HG02938 (cell line): ENCODE measurements around the gene PPM1E.
A peak's percentile ranks its signal among the peaks of the same experiment; 100 is the strongest.
"Not testable (repeated sequence)": the region's sequence is repeated elsewhere in the genome, so short reads cannot be mapped to it uniquely, and the experiment has no call there.

Source experiments
- ATAC-seq: cut with Tn5 transposase; IDR thresholded peaks from one replicate; pipeline ENCODE4 v1.9.1; 2021; ENCODE audit warnings: mild to moderate bottlenecking, moderate library complexity; ENCODE audit not compliant: unreplicated experiment

The PPM1E gene

DNA sequence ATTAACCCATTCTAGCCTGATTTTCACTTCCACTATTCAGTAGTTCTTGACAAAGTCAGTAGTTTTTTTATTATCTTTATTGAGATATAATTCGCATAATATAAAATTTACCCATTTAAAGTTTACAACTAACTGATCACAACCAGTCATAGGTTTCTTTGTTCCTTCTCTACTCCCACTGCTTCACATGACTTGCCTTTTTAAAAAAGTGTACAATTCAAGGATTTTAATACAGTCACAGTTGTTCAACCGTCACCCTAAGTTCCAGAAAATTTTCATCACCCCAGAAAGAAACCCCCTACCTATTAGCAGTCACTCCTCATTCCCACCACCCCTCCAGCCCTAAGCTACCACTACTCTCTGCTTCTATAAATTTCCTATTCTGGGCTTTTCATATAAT, 188.5 kb downstream of the PPM1E start:
- no peak for ATAC-seq

DNA sequence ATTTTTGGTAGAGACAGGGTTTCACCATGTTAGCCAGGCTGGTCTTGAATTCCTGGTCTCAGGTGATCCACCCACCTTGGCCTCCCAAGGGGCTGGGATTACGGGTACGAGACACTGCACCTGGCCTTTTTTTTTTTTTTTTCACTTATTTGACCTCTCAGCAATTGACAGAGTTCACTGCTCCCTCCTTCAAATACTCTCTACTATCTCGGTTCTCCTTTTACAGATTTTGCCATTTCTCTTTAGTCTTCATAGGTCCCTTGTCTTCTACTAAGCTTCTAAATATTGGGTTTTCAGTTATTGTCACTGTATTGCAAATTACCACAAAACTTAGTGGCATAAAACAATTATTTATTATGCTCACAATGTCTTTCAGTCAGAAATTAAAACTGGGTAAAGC, 191.8 kb downstream of the PPM1E start:
- ATAC-seq, result no peak

DNA sequence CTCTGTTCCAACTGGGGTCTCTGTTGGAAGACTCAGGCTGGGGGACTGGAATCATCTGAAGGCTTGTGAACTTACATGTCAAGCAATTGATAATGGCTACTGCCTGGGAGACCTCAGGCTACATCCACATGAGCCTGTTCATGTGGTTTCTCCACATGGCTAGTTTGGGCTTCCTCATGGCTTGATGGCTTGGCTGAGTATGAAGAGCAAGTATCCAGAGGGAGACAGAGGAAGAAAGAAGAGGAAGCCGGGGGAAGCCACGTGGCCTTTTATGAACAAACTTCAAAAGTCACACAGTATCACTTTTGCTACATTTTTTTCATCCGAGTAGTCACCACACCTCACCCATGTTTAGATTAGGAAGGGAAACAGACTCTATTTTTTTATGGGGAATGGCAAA, 192.2 kb downstream of the PPM1E start:
- ATAC-seq, result no peak

DNA sequence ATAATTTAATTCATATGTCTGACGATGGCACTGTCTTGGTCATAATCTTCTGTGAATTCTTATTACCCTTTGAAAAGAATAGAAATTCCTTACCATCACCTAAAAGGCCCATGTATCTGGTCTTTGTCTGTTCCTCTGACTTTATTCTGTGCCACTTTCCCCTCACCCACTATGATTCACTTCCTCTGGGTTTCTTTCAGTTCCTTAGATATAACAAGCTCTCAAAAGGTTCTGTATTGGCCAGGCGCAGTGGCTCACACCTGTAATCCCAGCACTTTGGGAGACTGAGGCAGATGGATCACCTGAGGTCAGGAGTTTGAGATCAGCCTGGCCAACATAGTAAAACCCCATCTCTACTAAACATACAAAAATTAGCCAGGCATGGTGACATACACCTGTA, 198.7 kb downstream of the PPM1E start:
- not testable (repeated sequence) for ATAC-seq

DNA sequence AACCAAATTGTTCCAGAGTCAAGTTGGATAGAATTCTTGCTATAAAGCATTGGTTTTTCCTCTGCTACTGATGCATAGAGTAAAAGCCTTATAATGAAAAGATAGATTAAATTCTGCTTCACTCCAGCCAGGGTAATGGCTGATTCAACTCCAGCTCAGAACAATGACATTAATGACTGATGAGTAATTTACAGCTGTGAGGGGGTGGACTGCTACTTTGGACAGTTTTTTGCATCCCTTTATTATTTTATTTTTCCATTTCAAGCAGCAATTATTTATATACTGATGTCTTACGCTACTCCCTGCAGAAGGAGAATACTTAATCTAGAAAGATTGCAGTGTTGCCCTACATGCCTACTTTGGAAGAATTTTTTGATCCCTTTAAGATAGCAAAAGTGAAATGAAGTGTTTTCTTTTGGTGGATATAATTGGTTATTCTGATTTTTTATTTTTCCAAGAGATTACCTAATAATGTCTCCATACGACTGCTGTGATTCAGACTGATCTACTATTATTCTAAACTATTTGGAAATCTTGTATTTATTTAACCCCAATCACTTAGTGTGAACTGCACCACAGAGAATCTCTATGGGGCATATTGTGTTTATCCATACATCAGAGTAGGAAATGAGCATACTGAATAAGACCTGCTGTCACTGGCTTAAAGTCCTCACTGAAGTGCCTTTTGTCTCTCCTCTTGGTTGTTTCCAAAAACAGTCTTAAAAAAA, 201.5 kb downstream of the PPM1E start:
- no peak for ATAC-seq

DNA sequence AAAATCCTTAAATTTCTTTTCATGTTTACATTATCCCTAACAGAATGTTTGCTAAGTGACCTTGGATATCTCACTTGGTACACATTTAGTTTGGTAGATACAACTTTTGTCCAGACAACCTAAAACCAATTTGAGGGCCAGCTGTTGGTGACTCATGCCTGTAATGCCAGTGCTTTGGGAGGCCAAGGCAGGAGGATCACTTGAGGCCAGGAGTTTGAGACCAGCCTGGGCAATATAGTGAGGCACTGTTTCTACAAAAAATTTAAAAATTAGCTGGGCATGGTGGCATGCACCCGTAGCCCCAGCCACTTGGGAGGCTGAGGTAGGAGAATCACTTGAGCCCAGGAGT, 202.0 kb downstream of the PPM1E start:
- not testable (repeated sequence) for ATAC-seq

DNA sequence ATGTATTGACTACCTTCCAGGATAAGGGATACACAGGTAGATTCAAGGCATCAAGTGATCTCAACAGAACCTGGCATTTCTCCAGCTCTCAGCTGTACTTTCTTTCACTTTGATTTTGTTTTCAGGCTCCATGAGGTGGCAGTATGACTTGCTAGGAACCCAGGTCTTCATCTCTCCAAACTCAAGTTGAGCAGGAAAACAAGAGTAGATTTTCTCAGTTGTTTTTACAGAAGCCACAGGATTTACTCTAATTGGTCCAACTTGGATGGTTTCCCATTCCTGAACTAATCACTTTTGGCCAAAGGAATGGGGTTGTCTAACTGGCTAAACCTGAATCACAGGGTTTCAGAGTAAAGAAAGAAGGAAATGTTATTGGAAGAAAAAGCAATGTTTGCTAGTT, 204.4 kb downstream of the PPM1E start:
- no peak for ATAC-seq

DNA sequence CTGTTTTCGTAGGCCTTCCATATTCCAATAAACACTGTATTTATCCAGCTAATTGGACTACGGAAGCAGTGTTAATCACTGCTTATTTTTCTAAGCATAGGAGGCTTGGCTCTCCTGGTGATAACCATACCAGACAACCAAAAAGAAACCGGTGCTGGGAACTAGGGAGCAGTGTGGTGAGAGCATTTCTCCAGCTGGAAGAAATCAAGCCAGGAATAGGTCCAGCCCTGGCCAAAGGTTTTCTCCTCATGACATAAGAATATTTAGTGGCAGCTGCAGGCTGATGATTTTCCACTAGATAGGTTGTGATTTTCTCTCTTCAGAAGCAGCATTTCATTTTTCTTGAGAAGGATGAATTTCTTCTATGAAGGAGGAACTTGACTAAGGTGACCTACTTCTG, 209.6 kb downstream of the PPM1E start:
- no peak for ATAC-seq

DNA sequence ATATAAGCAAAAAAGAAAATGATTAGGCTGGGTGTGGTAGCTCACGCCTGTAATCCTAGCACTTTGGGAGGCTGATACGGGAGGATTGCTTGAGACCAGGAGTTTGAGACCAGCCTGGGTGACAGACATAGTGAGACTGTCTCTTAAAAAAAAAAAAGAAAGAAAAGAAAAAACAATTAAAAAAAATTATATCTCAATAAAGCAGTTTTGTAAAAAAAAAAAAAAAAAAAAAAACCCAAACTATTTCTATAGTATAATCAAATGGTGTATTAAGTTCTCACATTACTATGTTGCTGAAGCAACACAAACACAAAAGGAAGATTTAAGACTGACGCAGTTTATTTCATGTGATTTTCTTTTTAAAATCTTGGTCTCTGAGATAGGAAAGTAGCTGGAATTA, 210.6 kb downstream of the PPM1E start:
- ATAC-seq, result no peak

DNA sequence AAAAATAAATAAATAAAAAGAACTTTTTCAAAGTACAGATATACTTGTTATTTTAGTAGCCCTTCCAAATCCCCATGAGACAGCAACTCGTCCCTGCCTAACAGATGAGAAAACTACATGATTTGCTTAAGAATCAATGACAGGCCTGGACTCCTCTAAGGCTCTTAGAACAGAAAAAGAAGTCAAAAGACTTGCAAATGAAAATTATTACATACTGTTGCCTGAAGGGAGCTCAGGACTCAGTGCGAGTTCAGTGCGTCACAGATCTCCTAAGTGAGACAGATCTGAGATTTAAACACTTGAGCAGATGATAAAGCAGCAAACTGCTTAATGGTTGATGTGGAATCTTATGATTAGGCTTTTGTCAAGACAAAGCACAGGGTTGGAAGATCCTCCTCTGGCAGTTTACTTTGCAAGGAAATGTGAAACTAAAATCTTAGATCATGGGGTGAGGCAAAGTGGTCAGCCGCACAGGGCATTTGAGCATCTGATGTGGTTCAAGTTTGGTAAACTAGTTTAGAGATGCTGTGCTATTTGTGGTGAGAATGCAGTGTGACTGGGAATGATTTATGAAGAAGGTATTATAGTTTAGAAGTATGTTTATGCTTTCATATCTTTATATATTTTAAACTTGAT, 212.9 kb downstream of the PPM1E start:
- no peak for ATAC-seq

DNA sequence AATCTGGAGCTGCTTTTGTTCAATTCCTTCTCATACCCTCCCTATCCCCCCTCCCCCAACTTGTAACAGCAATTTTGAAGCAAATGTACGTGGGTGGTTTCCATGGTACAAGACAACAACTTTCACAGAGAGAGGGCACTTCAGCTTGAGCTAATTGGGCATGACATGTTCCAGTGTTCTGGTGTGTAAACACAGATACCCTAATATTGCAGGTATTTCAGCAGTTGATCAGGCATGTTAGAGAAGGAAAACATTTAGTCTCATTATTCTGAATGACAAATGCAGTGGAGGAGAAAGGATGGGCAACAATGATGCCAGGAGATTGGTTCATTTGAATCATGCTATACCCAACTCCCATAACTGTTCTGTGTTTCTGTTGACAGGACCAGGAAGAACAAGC, 213.5 kb downstream of the PPM1E start:
- no peak for ATAC-seq

DNA sequence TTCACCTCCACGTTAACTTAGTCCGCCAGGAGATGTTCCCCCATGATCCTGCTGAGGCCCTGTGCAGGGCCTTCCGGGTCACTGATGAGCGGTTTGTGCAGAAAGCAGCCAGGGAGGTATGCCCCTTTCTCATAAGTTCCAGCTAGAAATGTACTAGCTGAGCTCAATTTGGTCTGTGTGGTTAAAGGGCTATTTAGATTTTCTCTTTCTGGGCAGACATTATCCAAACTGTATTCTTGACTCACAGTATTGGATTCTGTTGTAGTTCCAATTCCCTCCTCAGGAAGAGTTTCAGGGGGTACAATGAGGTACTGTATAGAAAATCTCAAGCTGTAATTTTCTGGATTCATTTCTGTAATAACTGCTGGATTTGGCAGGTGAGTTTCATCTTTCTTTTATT, 214.0 kb downstream of the PPM1E start:
- ATAC-seq, result no peak

DNA sequence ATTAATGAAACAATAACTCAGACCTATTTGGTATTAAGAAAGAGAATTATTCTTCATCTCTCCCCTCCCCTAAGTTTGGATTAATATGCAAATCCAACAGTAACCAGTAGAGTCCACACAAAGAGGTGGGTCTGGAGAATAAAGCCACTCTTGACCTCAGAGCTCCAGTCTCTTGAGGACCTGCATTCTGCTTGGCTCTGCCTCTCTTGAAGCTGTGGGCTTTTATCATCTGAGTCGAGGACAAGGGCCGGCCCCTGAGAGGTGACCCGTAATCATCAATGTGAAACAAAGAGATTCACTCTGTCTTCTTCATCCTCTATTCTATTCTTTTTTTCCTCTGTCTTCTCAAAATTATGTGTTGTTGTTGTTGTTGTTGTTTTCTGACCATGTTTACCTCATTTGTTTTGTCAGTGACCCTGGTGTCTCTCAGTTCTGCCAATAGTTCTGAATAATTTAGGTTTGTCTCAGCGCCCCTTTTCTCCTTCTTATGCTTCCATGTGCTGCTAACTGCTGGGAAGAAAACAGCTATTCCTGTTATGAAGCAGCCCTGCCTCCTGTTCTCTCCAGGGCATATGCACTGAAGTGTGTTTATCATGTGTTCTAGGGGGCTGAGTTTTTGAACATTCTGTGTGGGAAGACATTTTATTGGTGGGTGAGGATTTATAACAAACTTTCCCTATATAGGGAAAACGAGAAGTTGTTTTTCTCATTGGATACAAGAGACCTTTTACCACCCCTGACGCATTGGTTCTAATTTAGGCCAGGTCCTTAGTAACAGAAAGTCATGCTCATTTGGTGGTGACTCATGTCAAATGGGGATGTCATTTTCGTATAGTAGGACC, 215.2 kb downstream of the PPM1E start:
- no peak for ATAC-seq

DNA sequence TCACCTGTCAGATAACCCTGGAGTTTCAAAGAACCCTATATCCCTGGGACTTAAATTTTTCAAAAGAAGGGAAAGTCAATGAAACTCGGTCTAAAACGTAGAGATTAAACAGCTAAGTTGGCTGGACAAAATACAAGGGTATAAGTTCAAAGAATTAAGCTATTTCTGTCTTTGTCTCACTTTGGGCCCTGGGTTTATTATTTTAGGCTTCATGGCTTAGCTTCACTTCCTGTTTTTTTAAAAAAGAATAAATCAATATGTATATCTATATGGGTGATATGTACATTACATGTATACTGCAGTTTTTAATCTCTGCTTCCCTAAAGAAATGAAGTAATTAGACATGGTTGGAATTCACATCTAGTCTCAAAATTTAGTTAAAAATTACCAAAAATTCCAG, 218.7 kb downstream of the PPM1E start:
- no peak for ATAC-seq

DNA sequence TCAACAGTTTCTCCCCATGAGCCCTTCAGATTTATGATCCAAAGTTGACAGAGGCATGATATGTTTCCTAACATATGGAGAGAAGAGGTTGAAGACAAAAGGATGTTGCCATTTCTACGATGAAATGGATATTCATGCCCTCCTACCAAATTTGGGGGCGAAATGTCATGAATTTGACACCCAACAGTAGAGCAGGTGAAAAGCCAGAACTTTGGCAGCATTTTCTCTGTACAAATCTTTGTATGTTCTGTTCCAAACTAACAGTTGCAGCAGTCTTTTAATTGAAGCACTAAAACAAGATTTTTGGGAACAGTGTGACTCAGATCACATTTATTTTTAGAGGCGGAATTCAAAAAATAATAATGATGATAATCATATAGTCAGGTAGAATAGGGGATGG, 220.9 kb downstream of the PPM1E start:
- ATAC-seq, result no peak

DNA sequence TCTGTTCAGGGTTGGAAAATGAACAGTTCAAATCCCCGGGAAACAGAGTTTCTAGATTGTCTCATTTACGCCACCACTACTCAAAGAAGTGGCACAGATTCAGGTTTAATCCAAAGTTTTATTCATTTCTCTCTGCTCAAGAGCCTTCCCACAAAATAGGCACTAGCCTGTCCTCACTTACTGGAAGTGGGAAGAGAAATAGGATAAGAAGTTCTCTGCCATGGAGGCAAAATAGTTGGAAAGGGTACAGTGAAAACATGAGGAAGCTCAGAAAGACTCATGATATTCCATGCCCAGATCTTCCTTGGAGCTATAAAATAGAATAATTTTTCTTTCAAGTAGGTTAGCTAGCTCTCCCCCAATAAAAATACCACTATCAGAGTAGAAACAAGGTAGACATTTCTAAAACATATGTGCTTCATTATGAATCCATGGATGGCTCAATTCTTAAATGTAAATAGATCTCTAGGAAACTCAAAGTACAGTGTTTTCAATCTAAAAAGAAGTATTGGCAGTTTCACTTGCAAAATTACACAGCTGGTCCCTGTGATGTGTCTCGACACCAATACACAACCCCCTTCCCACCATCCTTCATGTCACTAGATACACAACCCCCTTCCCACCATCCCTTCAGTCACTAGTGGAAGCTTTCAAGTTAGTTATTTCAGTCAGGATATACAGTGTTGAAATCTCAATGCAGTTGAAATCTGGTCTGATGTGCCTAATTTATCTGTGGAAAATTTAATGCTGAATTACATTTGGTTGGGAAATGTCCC, 225.2 kb downstream of the PPM1E start:
- ATAC-seq, result no peak

DNA sequence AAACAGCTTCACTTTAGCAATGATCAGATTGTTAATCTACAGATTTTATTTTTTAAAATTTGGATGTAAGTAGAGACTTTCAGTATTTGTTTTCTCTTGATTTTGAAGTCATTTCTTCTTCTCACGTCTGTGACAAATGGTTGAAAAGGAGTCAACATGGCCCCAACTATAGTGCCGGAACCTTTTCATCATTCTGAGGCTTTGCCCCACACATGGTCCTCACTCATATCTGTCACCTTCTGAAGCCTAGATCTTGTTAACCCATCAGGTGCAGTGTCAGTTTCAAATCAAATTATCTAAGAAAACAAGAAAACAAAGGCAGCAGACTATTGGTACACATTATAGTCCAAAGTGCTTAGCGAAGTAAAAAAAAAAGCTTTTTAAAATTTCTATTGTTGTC, 227.0 kb downstream of the PPM1E start:
- ATAC-seq, result no peak

DNA sequence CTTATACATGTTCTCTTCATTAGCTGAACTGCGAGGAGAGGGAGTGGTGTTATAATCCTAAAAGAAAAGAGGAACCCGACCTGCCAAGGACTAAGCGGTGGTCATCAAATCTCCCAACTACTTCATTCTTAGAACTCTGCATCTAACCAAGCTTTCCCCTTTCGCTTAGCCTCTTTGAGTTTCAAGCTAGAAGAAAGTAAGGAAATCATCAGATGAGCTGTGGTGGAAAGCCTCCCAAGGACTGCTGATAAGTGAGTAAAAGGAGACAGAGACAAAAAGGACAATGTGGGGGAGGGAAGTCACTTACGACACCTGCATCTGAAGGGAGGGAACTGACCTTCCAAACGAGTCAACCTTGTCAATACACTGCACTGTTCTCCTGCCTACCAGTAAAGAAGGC, 229.7 kb downstream of the PPM1E start:
- ATAC-seq, result no peak

DNA sequence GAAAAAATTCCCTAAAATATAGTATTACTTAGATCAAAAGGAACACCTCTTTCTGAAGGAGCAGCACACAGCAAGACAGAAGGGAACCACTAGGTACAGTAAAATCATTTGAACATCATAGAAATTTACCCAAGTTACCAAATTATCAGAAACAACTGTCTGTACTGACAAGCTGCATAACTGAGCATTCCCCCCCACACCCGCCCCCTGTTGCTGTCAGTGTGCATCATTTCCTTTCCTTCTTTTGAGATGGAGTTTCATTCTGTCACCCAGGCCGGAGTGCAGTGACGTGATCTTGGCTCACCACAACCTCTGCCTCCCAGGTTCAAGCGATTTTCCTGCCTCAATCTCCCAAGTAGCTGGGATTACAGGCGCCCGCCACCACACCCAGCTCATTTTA, 230.3 kb downstream of the PPM1E start:
- ATAC-seq, result no peak

DNA sequence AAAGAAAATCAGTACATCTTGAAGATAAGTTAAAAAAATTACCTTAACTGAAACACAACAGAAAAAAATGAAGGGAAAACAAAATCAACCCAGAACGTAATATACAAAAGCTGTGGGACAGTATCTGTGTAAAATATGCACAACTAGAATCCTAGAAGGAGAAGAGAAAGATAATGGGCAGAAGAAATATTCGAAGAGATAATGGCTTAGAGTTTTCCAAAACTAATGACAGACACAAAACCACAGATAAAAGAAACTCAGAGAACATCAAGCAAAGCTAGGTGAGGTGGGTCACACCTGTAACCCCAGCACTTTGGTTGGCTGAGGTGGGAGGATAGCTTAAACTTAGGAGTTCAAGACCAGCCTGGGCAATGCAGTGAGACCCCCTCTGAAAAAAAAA, 234.0 kb downstream of the PPM1E start:
- ATAC-seq, result no peak

DNA sequence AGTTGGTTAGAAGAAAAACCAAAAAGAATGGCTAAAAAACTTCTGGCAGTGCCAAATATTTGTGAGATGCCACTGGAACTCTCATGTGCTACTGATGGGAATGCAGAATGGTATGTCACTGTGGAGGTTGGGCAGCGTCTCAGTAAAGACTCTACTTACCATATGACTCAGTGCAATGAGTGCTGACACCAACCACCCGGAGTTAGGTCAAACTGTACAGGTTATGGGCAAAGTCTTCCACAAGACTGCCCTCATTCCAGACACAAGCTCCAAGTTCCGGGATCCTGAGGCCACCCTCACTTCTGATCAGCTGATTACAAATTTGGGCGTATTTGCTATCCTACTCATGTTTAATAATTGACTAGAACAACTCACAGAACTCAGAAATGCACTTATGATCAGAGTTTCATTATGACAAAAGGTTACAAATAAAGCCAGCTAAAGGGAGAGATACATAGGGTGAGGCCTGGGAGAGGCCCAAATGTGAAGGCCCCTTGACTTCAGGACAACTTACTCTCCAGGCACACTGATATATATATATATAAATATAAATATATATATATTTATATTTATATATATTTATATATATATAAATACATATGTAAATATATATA, 236.2 kb downstream of the PPM1E start:
- peak; percentile 52 for ATAC-seq
